GM18870 (cell line): ENCODE measurements around the gene SPDYE17.
"Not testable (repeated sequence)": the region's sequence is repeated elsewhere in the genome, so short reads cannot be mapped to it uniquely, and the experiment has no call there.

Experiments
- ATAC-seq: cut with Tn5 transposase; IDR thresholded peaks from one replicate; pipeline ENCODE4 v1.9.1; 2021; ENCODE audit warnings: moderate library complexity; ENCODE audit not compliant: unreplicated experiment

Gene SPDYE17

GRCh38 chr7:76972391-76972790 is 59.8 kb downstream of the SPDYE17 start:
- not testable (repeated sequence) for ATAC-seq
